Adrenal gland (tissue), 12 donors: ENCODE results near the gene B3GALNT2. TPM values are rescaled to one million over a fixed set of nuclear protein-coding genes. Genes with fewer than 3 reads are reported as not detected.
"Not testable (repeated sequence)": the region's sequence is repeated elsewhere in the genome, so short reads cannot be mapped to it uniquely, and the experiment has no call there.

ENCODE experiments used
- DNase-seq, 7 donors: peaks; one replicate each; pipeline ENCODE4 v3.0.0-alpha.2; 2019 to 2020
- H3K27ac ChIP-seq, 5 donors: fragments of 200-600 bp; sonication (generic) in 4 of 5; 1 replicate in 3 of 5; 2 replicates in 2 of 5; pipeline versions ENCODE4 v1.5.1 to v1.8.0; 2016 to 2020; ENCODE audit warnings: mild to moderate bottlenecking in 1 of 5
- H3K27me3 ChIP-seq: fragments of 200-600 bp; 2 replicates; pipeline ENCODE4 v1.8.0; 2021
- H3K36me3 ChIP-seq, 2 donors: fragments of 200-600 bp; replicated peaks in 1 of 2; 1 replicate in 1 of 2; 2 replicates in 1 of 2; pipeline versions ENCODE4 v1.5.1 to v1.8.0; 2018 to 2022
- H3K4me1 ChIP-seq, 2 donors: fragments of 200-600 bp; replicated peaks in 1 of 2; 1 replicate in 1 of 2; 2 replicates in 1 of 2; pipeline versions ENCODE4 v1.5.1 to v1.8.0; 2018 to 2021
- H3K4me3 ChIP-seq, 4 donors: fragments of 200-600 bp; sonication (generic) in 3 of 4; one replicate each; pipeline ENCODE4 v1.5.1; 2016 to 2018
- H3K9me3 ChIP-seq, 3 donors: fragments of 200-600 bp; sonication (generic) in 1 of 3; replicated peaks in 1 of 3; 1 replicate in 2 of 3; 2 replicates in 1 of 3; pipeline versions ENCODE4 v1.5.1 to v1.8.0; 2016 to 2021
- POLR2A ChIP-seq, 2 donors: fragments of 450-650 bp; IDR thresholded peaks; one replicate each; pipeline ENCODE4 v1.6.1; 2017; ENCODE audit warnings: antibody characterized with exemption in 2 of 2, mild to moderate bottlenecking in 2 of 2, moderate library complexity in 1 of 2
- WGBS, 4 donors: extraction: QIAGEN DNeasy Blood & Tissue Kit in 2 of 4; methylation state at CpG; one replicate each; pipeline versions ENCODE4 v1.1.5 to v1.1.7; 2013 to 2017; 5-methylcytosine and 5-hydroxymethylcytosine counted together
- intact Hi-C, 2 donors: fragments of 100-400 bp; cut with DNase I; formaldehyde crosslinking; loops; one replicate each; pipeline versions ENCODE4 v1.14.1 to v1.15.0; 2022 to 2023
- polyA plus RNA-seq, 3 donors: library from polyadenylated mRNA; stranded (reverse); fragments of 200-250 nt in 2 of 3; fragments of 350-450 nt in 1 of 3; fragmentation: Illumina TruSeq in 1 of 3; extraction: RNeasy Lipid Tissue Mini Kit (QIAGEN cat#74804) in 1 of 3; gene quantifications; one replicate each; pipeline ENCODE4 v1.2.3, GENCODE V29; 2013 to 2014
- total RNA-seq, 9 donors: library from RNA; depleted of rRNA in 4 of 9; stranded (reverse); fragments of >200 nt in 4 of 9; fragments of 120-200 nt in 1 of 9; fragmentation: NEBNext Ultra II Directional in 1 of 9; extraction: Animal tissue kit (Norgen Biotek cat#: 25700) in 1 of 9; gene quantifications; one replicate each; pipeline versions ENCODE4 v1.1.0 to v1.2.4, GENCODE V29; 2013 to 2023
- TF ChIP-seq, protein P1 (sequence below), 6 experiments: fragments of 450-650 bp in 4 of 6; fragments of 200-600 bp in 2 of 6; sonication (generic) in 1 of 6; IDR thresholded peaks; 1 replicate in 5 of 6; 2 replicates in 1 of 6; pipeline versions ENCODE4 v1.5.1 to v1.8.0; 2016 to 2021; ENCODE audit warnings: antibody characterized with exemption in 6 of 6, mild to moderate bottlenecking in 2 of 6, moderate library complexity in 1 of 6
- donor health status: healthy with polysubstance abuse.
- donor health status: Bipolar disorder and iron deficiency.
- donor health status: DM: yes; HTN: yes; CAD: no.
- donor health status: DM: no; HTN: no; CAD: no.
- donor health status: DM: no; HTN: no; CAD: no.
- donor health status: DM: yes; HTN: yes; CAD: no.

The B3GALNT2 gene
- total and polyA plus RNA-seq, 12 donors: 2.7 to 66.2 (median 22.9) TPM

DNA sequence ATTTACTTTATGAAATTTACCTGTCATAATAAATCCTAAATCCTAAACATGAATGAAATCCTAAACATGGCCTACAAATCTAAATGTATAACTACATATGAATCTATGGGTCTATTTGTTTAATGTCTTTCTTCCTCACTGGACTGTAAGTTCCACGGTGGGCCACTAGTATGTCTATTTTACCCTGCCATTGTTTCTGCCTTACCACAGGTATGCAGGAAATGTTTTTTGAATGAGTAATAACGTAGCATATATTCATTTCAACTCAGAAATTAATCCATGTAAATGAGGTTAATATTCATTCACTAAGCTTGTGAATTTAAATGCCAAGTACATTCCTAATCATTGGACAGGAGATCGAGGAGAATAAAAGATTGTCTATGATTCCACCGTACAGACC, 35.3 kb downstream of the B3GALNT2 start:
- H3K27ac ChIP-seq: no peak overlapping the region
- intact Hi-C loops: no loop called here
- no peaks in the 10 kb centered on the region for H3K36me3 ChIP-seq
- no peaks in the 10 kb centered on the region for H3K4me1 ChIP-seq
- WGBS, 4 donors: 94 to 98% (median 95%) methylated on average over 4 of the region's 4 CpGs
- TF ChIP-seq POLR2A (IDR thresholded peaks at IDR 0.05): no peak
- TF ChIP-seq, protein P1, sequence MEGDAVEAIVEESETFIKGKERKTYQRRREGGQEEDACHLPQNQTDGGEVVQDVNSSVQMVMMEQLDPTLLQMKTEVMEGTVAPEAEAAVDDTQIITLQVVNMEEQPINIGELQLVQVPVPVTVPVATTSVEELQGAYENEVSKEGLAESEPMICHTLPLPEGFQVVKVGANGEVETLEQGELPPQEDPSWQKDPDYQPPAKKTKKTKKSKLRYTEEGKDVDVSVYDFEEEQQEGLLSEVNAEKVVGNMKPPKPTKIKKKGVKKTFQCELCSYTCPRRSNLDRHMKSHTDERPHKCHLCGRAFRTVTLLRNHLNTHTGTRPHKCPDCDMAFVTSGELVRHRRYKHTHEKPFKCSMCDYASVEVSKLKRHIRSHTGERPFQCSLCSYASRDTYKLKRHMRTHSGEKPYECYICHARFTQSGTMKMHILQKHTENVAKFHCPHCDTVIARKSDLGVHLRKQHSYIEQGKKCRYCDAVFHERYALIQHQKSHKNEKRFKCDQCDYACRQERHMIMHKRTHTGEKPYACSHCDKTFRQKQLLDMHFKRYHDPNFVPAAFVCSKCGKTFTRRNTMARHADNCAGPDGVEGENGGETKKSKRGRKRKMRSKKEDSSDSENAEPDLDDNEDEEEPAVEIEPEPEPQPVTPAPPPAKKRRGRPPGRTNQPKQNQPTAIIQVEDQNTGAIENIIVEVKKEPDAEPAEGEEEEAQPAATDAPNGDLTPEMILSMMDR (IDR thresholded peaks at IDR 0.05): no peak
- no peak for DNase-seq
- no peak overlapping the region for H3K4me3 ChIP-seq
- no peaks in the 10 kb centered on the region for H3K27me3 ChIP-seq
- no peaks in the 10 kb centered on the region for H3K9me3 ChIP-seq

DNA sequence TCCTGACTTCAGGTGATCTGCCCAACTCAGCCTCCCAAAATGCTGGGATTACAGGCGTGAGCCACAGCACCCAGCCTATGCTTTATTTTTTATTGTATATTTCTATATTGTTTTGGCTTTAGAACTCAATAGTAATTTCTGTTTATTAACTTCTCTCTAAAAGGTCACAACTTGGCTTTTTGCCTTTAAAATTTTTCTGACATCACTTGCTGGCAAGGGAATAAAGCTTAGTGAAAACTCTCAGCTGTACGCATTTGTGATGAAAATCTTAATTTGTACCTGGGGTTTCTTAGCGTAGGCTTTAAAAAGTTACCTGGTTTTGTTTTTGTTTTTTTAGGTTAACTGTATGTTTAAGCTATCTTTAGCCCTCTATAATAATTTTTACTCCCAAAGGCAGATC, 36.2 kb downstream of the B3GALNT2 start:
- 40 to 65% (median 47%) methylated on average over 3 of the region's 3 CpGs for WGBS, 4 donors
- H3K27ac ChIP-seq: peak overlapping the region in 2 of 5 donors; percentile 20 to 32
- DNase-seq: peak in 1 of 7 donors; percentile 16
- H3K9me3 ChIP-seq: no peaks in the 10 kb centered on the region
- TF ChIP-seq, protein P1 (IDR thresholded peaks at IDR 0.05): no peak
- TF ChIP-seq POLR2A (IDR thresholded peaks at IDR 0.05): no peak
- H3K4me1 ChIP-seq: no peaks in the 10 kb centered on the region
- no peaks in the 10 kb centered on the region for H3K36me3 ChIP-seq
- H3K27me3 ChIP-seq: no peaks in the 10 kb centered on the region
- H3K4me3 ChIP-seq: peak overlapping the region in 1 of 4 donors; percentile 15
- intact Hi-C loops: no loop called here

DNA sequence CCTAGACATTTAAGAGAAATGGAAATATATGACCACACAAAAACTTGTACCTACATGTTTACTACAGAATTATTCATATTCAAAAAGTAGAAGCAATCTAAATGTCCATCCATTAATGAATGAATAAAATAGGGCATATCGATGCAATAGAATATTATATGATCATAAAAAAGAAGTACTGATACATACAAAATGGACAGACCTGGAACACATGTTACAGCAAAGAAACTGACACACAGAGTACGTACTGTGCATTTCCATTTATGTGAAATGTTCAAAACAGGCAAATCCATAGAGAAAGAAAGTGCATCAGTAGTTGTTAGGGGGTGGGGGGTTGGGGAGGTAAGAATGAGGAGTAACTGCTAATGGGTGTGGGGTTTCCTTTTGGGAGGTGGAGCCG, 39.2 kb downstream of the B3GALNT2 start:
- Histone ChIP-seq H3K27me3 (no peaks in the 10 kb centered on the region), H3K4me1 (no peaks in the 10 kb centered on the region), H3K36me3 (no peaks in the 10 kb centered on the region), H3K27ac (no peak overlapping the region), H3K9me3 (no peaks in the 10 kb centered on the region), H3K4me3 (no peak overlapping the region)
- TF ChIP-seq POLR2A (IDR thresholded peaks at IDR 0.05): no peak
- TF ChIP-seq, protein P1 (IDR thresholded peaks at IDR 0.05): no peak
- WGBS, 4 donors: 93 to 98% (median 95%) methylated on average over 3 of the region's 3 CpGs
- no peak for DNase-seq
- intact Hi-C loops: no loop called here

DNA sequence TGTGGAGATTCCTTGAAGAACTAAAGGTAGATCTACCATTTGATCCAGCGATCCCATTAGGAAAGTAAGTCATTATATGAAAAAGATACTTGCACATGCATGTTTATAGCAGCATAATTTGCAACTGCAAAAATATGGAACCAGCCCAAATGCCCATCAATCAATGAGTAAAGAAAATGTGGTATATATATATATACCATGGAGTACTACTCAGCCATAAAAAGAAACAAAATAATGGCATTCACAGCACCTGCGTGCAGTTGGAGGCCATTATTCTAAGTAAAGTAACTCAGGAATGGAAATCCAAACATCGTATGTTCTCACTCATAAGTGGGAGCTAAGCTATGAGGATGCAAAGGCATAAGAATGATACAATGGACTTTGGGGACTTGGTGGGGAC, 41.4 kb downstream of the B3GALNT2 start:
- H3K4me3 ChIP-seq, DNase-seq, H3K4me1 ChIP-seq, H3K27me3 ChIP-seq, H3K36me3 ChIP-seq, H3K27ac ChIP-seq, H3K9me3 ChIP-seq, intact Hi-C loops: not testable (repeated sequence)
- WGBS, 4 donors: 97 to 100% (median 98%) methylated on average over 3 of the region's 3 CpGs

DNA sequence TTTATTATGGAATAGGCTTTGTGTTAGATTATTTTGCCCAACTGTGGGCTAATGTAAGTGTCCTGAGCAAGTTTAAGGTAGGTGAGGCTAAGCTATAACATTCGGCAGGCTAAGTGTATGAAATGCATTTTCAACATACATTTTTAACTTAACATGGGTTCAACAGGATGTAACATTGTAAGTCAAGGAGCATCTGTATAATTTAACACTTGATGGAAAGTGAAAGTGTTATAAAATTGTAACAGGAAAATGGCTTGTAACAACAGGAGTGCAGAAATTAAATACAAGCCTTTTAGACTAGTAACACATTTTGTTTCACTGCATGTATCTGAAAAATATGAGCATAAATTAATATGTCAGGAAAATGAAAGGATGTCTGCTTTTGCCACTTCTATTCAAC, 42.3 kb downstream of the B3GALNT2 start:
- no peak for DNase-seq
- Histone ChIP-seq H3K36me3 (no peaks in the 10 kb centered on the region), H3K4me1 (no peaks in the 10 kb centered on the region), H3K27ac (no peak overlapping the region), H3K27me3 (no peaks in the 10 kb centered on the region), H3K9me3 (no peaks in the 10 kb centered on the region), H3K4me3 (no peak overlapping the region)
- TF ChIP-seq, protein P1 (IDR thresholded peaks at IDR 0.05): no peak
- TF ChIP-seq POLR2A (IDR thresholded peaks at IDR 0.05): no peak
- WGBS, 4 donors: 82 to 100% (median 88%) methylated on average over 1 of the region's 1 CpG
- intact Hi-C loops: no loop called here
